Measurements from ENCODE around the gene OLR1.

The OLR1 gene

DNA sequence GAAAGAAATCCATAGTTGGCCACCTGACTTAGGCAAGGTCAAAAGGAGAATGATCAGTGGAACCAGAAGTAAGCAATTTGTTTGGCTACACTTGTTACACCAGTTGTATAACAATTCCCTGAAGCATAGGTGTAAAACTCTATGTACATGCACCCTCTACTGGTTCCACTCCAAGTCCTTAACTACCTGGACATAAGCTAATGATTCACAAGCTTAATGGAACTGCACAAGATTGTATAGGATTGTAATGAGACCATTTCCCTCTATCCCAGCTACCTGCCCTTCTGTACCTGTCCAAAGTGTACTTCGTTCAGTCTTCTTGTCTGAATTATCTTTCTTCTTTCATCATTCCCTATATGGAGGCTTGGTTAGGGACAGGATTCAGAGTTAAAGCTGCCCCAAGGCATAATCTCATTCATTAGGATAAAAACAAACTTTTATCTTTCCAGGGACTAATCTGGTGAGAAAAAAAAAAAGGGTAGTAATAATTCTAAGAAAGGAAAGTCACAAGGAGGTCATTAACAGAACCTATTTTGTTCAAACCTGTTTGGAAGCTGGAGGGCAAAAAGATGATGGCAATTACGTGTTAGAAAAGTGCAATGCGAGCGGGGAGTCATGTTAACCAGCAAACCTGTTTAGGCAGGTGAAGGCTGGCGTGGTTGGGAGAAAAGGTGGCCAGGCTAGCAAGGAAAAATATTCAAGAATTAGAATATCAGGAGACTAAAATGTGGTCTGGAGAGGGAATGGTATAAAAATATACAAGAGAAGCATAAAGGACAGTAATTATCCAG, 4.1 kb upstream of the OLR1 start:
- no peaks in the 10 kb centered on the region for H3K27me3 ChIP-seq (ENCODE audit: insufficient read depth, low read depth, severe bottlenecking)
- TF ChIP-seq, protein P1, sequence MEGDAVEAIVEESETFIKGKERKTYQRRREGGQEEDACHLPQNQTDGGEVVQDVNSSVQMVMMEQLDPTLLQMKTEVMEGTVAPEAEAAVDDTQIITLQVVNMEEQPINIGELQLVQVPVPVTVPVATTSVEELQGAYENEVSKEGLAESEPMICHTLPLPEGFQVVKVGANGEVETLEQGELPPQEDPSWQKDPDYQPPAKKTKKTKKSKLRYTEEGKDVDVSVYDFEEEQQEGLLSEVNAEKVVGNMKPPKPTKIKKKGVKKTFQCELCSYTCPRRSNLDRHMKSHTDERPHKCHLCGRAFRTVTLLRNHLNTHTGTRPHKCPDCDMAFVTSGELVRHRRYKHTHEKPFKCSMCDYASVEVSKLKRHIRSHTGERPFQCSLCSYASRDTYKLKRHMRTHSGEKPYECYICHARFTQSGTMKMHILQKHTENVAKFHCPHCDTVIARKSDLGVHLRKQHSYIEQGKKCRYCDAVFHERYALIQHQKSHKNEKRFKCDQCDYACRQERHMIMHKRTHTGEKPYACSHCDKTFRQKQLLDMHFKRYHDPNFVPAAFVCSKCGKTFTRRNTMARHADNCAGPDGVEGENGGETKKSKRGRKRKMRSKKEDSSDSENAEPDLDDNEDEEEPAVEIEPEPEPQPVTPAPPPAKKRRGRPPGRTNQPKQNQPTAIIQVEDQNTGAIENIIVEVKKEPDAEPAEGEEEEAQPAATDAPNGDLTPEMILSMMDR (IDR thresholded peaks at IDR 0.05; ENCODE audit: low read depth, low read length) = no peak
- no peak overlapping the region for H3K27ac ChIP-seq
- no peak for DNase-seq
- H3K4me3 ChIP-seq (ENCODE audit: low read depth, low read length) = no peak overlapping the region
- H3K9me3 ChIP-seq (ENCODE audit: severe bottlenecking) = no peaks in the 10 kb centered on the region
- no peaks in the 10 kb centered on the region for H3K36me3 ChIP-seq

DNA sequence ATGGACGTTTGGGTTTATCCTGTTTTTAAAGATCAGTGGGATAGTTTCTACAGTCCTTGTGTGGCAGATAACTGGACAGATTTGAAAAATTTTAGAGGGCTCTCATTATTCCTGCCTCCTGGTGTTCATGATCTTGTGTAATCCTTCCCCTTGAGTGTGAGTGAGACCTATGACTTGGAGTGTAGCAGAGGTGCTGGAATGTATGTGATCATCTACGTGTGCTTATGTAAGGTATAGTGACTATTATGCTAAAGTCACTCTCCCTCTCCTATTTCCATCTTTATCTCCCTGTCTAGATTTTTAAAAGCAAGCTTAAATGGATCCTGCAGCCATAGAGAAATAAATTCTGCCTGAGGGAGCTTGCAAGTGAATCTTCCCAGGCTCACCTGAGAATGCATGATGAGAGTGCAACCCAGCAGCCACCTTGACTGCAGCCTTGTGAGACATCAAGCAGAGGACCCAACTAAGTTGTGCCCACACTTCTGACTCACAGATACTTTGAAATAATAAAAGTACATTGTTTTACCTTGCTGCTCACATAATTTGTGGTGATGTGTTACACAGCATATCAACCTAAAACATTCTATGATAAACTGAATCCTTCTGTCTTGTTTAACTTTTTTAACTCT, 3.2 kb upstream of the OLR1 start:
- H3K27ac ChIP-seq = no peak overlapping the region
- H3K36me3 ChIP-seq = no peaks in the 10 kb centered on the region
- H3K9me3 ChIP-seq (ENCODE audit: severe bottlenecking) = no peaks in the 10 kb centered on the region
- H3K4me3 ChIP-seq (ENCODE audit: low read depth, low read length) = no peak overlapping the region
- DNase-seq = no peak
- TF ChIP-seq, protein P1 (IDR thresholded peaks at IDR 0.05; ENCODE audit: low read depth, low read length) = no peak
- H3K27me3 ChIP-seq (ENCODE audit: insufficient read depth, low read depth, severe bottlenecking) = no peaks in the 10 kb centered on the region

- Histone ChIP-seq H3K27ac (no peak overlapping the region), H3K9me3 (ENCODE audit: severe bottlenecking) (no peaks in the 10 kb centered on the region), H3K36me3 (no peaks in the 10 kb centered on the region), H3K27me3 (ENCODE audit: insufficient read depth, low read depth, severe bottlenecking) (no peaks in the 10 kb centered on the region), H3K4me3 (ENCODE audit: low read depth, low read length) (no peak overlapping the region)
- no peak for DNase-seq
- TF ChIP-seq, protein P1 (IDR thresholded peaks at IDR 0.05; ENCODE audit: low read depth, low read length) = no peak
These were observed 1.7 kb downstream of the OLR1 start for GRCh38 chr12:10170216-10170615.

DNA sequence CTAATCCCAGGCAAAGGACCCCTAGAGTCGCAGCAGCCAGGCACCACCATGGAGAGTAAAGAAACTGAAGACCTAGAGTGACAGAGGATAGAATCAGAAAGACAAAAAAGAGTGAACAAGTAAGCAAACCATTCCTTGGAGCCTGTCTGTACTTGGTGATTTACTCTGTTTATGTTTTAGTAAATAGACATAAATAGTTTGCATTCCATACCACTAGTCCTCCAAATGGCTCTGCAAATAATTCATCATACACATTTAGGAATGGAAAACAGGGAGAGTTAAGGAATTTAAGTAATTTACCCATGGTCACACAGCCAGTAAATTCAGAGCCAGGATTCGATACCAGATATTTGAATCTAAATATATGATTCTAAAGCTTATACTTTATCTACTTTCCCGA, 2.8 kb downstream of the OLR1 start:
- no peak overlapping the region for H3K27ac ChIP-seq
- DNase-seq = no peak
- H3K36me3 ChIP-seq = no peaks in the 10 kb centered on the region
- H3K27me3 ChIP-seq (ENCODE audit: insufficient read depth, low read depth, severe bottlenecking) = no peaks in the 10 kb centered on the region
- TF ChIP-seq, protein P1 (IDR thresholded peaks at IDR 0.05; ENCODE audit: low read depth, low read length) = no peak
- H3K4me3 ChIP-seq (ENCODE audit: low read depth, low read length) = no peak overlapping the region
- H3K9me3 ChIP-seq (ENCODE audit: severe bottlenecking) = no peaks in the 10 kb centered on the region

DNA sequence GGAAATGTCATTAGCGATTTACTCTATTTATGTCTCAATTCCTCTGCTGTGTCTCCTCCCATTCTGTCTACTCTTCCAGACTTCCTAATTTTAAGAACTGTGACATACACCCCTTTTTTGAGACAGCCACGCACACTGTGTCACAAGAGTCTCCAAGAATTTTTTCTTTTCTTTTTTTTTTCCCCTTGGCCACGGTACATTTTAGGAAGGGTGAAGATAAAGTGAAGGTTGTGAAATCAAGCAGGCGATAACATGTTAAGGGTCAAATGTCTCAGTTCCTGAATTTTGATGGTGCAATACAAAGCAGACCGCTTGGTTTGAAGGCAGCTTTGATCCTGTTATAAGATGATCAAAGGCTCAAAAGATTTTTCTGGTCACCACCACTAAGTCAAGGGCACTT, 4.3 kb downstream of the OLR1 start:
- DNase-seq = no peak
- H3K36me3 ChIP-seq = no peaks in the 10 kb centered on the region
- H3K27ac ChIP-seq = no peak overlapping the region

More for the DNA sequence above, 4.3 kb downstream of the OLR1 start:
- TF ChIP-seq, protein P1 (IDR thresholded peaks at IDR 0.05; ENCODE audit: low read depth, low read length) = no peak
- Histone ChIP-seq H3K9me3 (ENCODE audit: severe bottlenecking) (no peaks in the 10 kb centered on the region), H3K4me3 (ENCODE audit: low read depth, low read length) (no peak overlapping the region), H3K27me3 (ENCODE audit: insufficient read depth, low read depth, severe bottlenecking) (no peaks in the 10 kb centered on the region)

Measured in WERI-Rb-1 (cell line).